Posterior cingulate gyrus (tissue), 11 donors: ENCODE measurements around the gene DCC.

Source experiments
- DNase-seq, 10 donors: peaks; one replicate each; pipeline versions ENCODE4 v3.0.0 to v3.0.0-alpha.2; 2020 to 2021; ENCODE audit warnings: mixed read lengths in 3 of 10
- intact Hi-C: fragments of 100-400 bp; cut with DNase I; formaldehyde crosslinking; loops from one replicate; pipeline ENCODE4 v1.15.1; 2023

Gene DCC

DNA sequence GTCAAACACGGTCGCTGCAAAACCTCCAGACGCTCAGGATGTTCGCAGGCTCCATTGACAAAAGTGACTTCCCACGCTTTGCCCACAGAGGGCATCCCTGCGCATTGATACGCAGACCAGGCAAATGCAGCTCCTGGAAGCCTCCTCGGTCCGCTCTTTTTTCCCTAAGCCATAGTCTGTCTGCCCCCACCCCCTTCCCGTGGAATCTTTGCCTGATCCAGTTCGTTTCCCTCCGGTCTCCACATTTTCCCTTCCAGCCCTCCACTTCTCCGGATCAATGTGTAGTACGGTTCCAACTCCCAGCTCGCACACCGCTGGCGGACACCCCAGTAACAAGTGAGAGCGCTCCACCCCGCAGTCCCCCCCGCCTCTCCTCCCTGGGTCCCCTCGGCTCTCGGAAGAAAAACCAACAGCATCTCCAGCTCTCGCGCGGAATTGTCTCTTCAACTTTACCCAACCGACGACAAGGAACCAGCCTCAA, at the start of gene DCC:
DCC (plus strand) TSS at position 307 of the 481 bp plus-strand sequence. CDS start 591 bp downstream, outside the sequence.
- intact Hi-C loops = loop anchor here (5.0 to 10.0 kb wide), 4 partner anchors 67 to 1785 kb away; no protein-coding TSS in a partner anchor
- peak; percentile 53 to 95 (median 74) for DNase-seq

- DNase-seq = no peak
- intact Hi-C loops = no loop called here
These were observed 29.3 kb upstream of the DCC start for GRCh38 chr18:52310651-52311050.

- no peak for DNase-seq
- intact Hi-C loops = no loop called here
These were observed 28.7 kb upstream of the DCC start for GRCh38 chr18:52311331-52311730.

DNA sequence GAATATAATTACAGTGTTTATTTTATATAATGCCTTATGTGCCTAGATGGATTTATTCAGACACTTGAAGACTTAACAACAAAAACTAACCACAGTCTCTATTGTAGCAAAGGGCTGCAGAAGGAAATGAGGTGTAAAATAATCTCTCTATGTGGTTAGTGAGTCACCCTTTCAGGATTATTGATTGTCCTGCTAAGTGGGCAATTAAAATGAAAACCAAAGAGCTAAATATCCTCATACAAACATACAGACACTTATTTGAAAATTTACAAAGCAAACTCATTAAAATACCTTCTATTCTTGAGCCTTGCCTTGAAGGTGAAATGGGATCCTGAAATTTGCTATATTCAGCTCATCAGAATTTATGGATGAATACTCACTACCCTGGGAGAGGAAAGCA, 27.7 kb upstream of the DCC start:
- no peak for DNase-seq
- intact Hi-C loops = no loop called here

- intact Hi-C loops = no loop called here
- DNase-seq = no peak
These were observed 26.8 kb upstream of the DCC start for GRCh38 chr18:52313213-52313612.

DNA sequence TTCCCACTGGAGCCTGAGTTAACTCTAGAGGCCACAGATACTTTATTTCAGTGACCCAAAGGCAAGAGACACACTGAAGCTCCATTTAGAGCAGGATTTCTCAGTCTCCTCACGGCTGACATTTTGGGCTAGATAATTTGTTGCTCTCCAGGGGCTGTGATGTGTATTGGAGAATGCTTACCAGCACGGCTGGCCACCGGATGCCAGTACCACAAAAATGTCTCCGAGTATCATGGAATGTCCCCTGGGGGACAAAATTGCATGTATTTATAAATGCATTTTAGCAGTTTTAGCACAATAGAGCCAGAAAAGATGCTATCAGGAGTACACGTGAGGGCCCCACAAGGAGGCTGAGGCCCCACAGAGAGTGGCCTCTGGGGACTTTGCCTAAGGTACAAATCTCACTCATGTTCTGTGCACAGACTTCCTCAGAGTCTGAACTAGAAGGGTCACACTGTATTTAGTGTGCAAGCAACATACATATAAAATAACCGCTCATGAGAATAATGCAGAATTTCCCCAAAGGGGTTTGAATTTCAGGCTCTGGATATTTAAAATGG, 20.5 kb upstream of the DCC start:
- intact Hi-C loops = no loop called here
- DNase-seq = no peak

GRCh38 chr18:52322307-52322706, 17.7 kb upstream of the DCC start:
- intact Hi-C loops = no loop called here
- DNase-seq = no peak

GRCh38 chr18:52323802-52324201, 16.2 kb upstream of the DCC start:
- DNase-seq = no peak
- intact Hi-C loops = no loop called here

GRCh38 chr18:52325997-52326396, 14.0 kb upstream of the DCC start:
- intact Hi-C loops = no loop called here
- DNase-seq = no peak

GRCh38 chr18:52333860-52334259, 6.1 kb upstream of the DCC start:
- DNase-seq = no peak
- intact Hi-C loops = loop anchor here (10.0 kb wide), 1 partner anchor 669 kb away; no protein-coding TSS in a partner anchor

DNA sequence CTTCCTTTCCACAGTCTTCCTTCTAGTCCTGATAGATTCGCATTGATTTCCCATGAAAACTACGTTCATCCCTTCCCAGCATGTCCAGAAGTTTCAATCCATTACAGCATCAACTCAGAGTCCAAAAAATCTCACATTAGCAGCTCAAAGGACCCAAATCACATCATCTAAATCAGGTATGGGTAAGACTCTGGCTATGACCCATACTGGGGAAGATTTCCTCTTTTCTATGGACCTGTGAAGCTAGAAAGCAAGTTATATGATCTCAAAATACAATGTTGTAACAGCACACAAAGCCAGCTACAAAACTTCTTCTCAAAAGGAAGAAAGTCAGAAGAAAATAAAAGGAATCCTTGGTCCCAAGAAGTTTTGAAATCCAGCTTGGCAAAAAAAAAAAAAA, 5.7 kb upstream of the DCC start:
- intact Hi-C loops = loop anchor here (10.0 kb wide), 1 partner anchor 670 kb away; no protein-coding TSS in a partner anchor
- no peak for DNase-seq

DNA sequence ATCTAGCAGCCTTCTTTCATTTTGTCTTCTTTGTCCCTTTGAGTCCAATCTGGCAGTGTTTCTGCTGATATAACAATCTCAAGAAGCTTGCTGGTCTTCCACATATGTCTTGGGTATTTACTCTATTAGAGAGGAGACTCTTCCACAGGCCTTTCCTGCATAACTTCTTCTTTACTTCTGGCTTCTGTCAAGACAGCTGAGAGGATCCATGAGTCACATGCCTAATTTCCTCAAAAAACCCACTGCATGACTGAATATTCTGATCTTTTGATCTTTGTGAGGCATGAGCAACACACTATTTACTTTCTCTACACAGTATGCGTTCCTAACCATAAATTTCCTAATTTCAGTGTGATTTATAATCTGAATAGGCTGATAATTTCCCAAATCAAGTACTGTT, 5.1 kb upstream of the DCC start:
- intact Hi-C loops = loop anchor here (10.0 kb wide), 1 partner anchor 670 kb away; no protein-coding TSS in a partner anchor
- DNase-seq = no peak

- DNase-seq = no peak
- intact Hi-C loops = loop anchor here (10.0 kb wide), 1 partner anchor 672 kb away; no protein-coding TSS in a partner anchor
These were observed 2.7 kb upstream of the DCC start for GRCh38 chr18:52337276-52337675.

DNA sequence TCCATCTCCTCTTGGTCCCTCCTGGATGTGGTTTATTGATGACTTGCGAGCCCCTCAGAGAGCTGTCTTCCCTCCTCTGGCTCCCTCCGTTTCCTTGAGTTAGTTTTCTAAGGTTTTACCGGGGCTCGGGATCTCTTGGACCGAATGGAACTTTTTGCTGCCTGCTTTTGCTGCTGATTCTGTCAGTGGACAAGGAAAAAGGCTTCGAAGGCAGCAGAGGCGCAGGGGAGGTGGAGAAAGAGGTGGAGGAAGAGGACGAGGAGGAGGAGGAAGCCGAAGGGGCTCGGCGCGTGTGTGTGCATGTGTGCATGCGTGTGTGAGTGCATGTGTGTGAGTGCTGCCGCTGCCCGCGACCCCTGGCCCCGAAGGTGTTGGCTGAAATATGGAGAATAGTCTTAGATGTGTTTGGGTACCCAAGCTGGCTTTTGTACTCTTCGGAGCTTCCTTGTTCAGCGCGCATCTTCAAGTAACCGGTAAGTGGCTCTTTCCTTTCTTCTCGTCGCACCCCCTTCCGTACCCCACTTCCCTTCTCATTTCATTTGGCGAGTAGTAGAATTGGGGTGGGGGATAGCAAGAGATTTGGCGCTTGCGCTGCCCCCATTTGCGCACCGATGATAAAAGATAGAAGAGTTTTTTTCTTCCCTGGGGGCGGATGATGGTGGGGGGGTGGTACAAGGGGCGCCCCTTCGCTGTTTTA, 557 bp downstream of the DCC start:
- DNase-seq = peak in 4 of 10 donors; percentile 19 to 80 (median 69)
- intact Hi-C loops = loop anchor here (5.0 to 10.0 kb wide), 3 partner anchors 67 to 1784 kb away; no protein-coding TSS in a partner anchor

GRCh38 chr18:52341103-52341432, 1.1 kb downstream of the DCC start:
- intact Hi-C loops = loop anchor here (5.0 to 10.0 kb wide), 3 partner anchors 66 to 1784 kb away; no protein-coding TSS in a partner anchor
- DNase-seq = no peak

- intact Hi-C loops = loop anchor here (5.0 to 10.0 kb wide), 3 partner anchors 66 to 1783 kb away; no protein-coding TSS in a partner anchor
- peak; percentile 38 to 94 (median 58) for DNase-seq
These were observed 1.8 kb downstream of the DCC start for GRCh38 chr18:52341608-52342381.

- intact Hi-C loops = loop anchor here (5.0 to 10.0 kb wide), 3 partner anchors 65 to 1782 kb away; no protein-coding TSS in a partner anchor
- DNase-seq = no peak
These were observed 2.5 kb downstream of the DCC start for GRCh38 chr18:52342456-52342855.

DNA sequence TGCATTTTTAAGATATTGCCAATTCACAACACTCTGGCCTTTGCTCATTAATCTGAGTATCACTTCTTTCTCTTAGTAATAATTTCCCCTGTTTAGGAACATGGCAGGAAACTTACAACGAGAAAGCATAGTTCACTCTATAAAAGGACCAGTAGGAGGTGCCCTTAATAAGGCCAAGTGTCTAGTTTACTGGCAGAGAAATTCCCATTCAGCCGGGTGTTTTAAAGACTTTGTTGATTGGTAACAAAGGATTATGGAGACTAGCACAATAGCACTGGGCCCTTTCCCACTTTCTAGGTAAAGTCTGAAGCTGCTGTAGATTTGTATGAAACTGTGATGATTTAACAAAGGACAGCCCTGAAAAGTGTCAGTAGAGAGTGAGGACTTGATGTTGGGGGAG, 3.1 kb downstream of the DCC start:
- no peak for DNase-seq
- intact Hi-C loops = loop anchor here (5.0 to 10.0 kb wide), 3 partner anchors 64 to 1782 kb away; no protein-coding TSS in a partner anchor

- intact Hi-C loops = loop anchor here (5.0 to 10.0 kb wide), 3 partner anchors 63 to 1781 kb away; no protein-coding TSS in a partner anchor
- no peak for DNase-seq
These were observed 3.8 kb downstream of the DCC start for GRCh38 chr18:52343731-52344340.

- no peak for DNase-seq
- intact Hi-C loops = loop anchor here (5.0 to 10.0 kb wide), 3 partner anchors 62 to 1780 kb away; no protein-coding TSS in a partner anchor
These were observed 4.9 kb downstream of the DCC start for GRCh38 chr18:52344881-52345280.
